Inflammatory macrophage treated with lipopolysaccharide for 1 hour (primary cell): ENCODE results near the gene ESPN.
"Not testable (repeated sequence)": the region's sequence is repeated elsewhere in the genome, so short reads cannot be mapped to it uniquely, and the experiment has no call there.

ENCODE experiments used
- DNase-seq, 2 donors: peaks; one replicate each; pipeline ENCODE4 v3.0.0-alpha.2; 2020 to 2022

ESPN gene

DNA sequence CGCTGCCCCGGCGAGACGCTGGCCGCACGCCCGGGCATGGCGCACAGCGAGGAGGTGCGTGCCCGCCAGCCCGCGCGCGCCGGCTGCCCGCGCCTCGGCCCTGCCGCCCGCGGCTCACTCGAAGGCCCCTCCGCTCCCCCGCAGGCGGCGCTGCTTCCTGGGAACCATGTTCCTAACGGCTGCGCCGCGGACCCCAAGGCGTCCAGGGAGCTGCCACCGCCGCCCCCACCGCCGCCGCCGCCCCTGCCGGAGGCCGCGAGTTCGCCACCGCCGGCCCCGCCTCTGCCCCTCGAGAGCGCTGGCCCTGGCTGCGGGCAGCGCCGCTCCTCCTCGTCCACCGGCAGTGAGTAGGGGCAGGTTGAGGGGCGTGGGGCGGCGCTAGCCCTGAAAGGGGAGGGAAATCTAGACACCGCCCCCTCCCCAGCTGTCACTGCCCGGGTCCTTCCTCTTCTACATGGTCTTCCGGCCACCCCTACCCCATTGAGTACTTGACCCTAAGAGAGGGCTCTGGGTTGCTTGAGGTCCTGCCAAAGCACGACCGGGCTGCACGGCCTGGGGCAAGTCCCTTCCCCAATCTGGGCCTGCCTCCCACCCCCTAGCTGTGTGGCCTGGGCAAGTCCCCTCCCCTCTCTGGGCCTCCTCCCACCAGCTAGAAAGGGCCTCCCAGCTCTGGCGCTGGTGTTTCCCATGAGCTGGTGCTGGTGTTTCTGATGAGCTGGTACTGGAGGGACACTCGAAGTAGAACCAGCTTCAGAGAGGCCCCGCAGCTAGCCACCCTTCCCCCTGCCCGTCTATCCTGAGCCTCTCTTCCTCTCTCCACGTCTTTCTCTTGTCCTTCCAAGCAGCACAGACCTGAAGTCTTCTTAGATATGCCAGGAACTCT, 24.4 kb downstream of the ESPN start:
- DNase-seq, result peak in 1 of 2 donors; percentile 46

DNA sequence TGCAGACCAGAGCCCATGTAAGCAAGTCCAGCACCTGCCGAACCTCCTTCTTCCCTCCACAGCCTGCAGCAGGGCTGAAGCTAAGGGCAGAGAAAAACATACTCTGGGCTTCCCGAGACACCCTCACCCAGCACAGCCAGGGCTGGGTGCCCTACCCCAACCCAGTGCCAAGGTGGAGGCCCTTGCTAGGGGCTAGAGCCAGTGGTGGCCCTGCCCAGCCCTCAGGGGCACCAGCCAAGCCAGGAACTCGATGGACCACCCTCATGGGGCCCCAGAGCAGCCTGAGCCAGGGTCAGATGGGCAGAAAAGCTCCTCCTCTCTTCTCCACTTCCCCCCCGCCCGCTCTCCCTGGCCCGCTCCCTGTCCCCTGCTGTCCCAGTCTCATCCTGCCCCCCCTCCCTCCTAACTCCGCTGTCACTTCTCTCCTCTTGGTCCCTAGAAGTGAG, 25.5 kb downstream of the ESPN start:
- DNase-seq, result no peak

DNA sequence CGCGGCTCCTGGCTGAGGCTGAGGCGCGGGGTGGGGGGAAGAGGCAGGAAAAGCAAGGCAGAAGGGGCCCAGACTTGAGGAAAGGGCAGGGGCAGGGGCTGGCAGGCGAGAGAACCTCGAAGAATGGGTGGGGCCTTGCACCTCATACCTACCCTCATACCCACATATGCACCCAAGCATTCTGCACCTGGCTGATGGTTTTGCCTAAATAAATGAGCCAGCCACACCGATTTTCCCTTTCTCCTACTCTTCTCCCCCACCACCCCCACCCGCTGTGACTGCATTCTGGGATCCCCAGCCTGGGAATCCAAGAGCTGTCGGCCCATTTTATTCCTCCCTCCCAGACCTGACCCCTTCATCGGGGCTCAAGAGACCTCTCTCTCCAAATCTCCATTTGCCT, 25.9 kb downstream of the ESPN start:
- DNase-seq, result not testable (repeated sequence)

GRCh38 chr1:6450943-6451373, 26.4 kb downstream of the ESPN start:
- no peak for DNase-seq

- DNase-seq, result not testable (repeated sequence)
Observed at GRCh38 chr1:6453895-6454855, 29.6 kb downstream of the ESPN start.

DNA sequence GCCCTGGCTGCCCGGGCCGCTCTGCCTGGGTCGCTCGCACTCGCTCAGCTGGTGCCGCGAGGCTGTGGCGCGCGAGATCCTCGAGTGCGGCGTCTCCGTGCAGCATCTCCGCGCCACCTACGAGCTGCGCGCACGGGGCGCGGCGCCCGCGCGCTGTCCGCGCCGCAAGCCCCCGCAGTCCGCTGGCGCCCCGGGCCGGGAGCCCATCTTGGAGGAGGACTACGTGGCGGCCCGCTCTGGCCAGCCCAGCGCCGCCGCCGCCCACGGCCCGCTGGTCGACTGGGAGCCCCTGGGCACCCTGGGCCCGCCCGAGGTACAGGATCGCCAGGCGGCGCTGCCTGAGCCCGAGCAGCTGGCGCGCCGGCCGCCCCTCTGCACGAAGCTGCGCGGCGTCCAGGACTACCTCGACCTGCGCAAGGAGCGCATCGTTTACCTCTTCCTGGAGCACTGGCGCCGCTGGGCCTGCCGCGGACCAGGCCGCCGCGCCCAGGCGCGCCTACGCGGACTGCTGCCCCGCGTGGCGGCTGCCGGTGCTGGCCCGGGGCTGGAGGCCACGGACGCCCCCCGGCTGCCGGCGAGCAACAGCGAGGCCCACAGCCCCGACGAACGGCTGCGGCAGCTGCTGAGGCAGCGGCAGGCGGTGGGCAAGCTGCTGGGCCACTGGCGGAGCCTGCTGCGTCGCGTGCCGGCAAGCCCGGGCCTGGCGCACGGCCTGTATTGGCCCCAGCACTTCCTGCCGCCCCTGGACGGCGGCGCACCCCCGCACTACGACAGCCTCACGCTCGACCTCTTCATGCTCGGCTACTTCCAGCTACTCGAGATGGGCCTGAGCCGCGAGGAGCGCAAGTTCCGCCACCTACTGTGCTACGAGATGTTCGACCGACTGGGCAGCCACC, 30.5 kb downstream of the ESPN start:
- no peak for DNase-seq

DNA sequence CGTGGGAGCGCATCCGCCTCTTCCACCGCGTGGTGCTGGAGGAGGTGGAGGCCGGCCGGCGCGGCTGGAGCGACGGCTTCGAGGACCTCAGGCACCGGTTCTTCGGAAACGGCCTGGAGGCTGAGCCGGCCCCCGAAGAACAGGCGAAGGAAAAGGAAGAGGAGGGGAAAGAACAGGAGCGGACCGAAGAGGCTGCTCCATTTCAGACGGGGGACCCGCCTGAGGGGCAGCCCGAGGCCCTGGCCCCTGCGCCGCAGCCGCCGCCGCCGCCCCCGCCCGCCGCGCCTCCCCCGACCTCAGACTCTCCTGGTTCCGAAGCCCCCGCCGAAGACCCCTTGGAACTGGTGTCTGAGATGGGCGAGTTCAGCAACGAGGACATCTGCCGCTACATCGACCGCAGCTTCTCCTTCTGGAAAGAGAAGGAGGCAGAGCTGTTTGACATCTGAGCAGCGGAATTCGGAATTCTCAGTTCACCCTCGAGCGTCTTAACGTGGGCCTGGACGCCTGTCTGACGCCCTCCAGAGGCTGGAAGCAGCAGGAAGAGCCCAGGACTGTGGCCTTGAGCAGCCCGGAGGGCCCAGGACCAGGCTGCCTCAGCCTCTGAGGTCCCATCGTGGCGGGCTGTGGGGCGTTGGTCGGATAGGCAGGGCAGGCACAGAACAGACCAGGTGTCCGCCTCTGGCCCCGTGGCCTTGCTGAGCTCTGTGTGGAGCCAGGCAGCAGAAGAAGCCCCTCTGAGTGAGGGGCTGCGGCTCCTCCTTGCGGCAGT, 31.4 kb downstream of the ESPN start:
- DNase-seq, result not testable (repeated sequence)

- no peak for DNase-seq
Observed at GRCh38 chr1:6456800-6457466, 32.4 kb downstream of the ESPN start.

- DNase-seq, result no peak
Observed at GRCh38 chr1:6459850-6460265, 35.3 kb downstream of the ESPN start.

DNA sequence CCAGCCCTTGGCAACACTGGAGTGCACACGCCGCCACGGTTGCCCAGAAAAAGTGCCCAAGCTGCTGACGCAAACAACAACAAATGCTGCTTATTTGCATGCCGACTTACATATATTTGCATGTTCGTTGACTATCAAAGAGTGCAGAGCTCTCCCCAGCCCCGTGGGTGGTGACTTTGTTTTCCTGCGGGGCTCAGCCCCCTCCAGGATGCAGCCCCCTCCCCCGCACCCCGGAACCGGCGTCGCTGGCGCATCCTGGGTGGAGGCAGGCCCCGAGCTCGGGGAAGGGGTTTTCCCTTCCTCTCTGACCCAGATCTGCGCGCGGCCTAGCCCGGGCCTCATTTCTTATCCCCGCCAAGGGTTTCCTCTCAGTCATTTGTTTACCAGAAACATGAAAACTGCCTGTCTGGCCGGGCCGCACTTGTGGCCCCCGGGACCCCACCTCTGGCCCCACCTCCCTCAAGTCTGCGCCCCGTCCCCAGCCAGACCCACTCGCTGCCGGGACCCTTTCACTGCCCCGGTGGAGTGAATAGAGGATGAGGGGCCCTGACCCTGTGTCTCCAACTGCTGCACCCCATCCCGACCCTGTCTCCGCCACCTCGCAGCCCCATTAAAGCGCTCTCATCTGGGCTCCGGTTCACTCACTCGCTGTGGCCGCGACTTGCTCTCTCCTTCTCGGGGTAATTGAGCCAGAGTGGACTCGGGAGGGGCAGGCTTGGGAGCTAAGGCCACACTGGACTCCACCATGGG, 35.9 kb downstream of the ESPN start:
- peak; percentile 19 to 51 for DNase-seq

GRCh38 chr1:6461051-6461530, 36.5 kb downstream of the ESPN start:
- no peak for DNase-seq

DNA sequence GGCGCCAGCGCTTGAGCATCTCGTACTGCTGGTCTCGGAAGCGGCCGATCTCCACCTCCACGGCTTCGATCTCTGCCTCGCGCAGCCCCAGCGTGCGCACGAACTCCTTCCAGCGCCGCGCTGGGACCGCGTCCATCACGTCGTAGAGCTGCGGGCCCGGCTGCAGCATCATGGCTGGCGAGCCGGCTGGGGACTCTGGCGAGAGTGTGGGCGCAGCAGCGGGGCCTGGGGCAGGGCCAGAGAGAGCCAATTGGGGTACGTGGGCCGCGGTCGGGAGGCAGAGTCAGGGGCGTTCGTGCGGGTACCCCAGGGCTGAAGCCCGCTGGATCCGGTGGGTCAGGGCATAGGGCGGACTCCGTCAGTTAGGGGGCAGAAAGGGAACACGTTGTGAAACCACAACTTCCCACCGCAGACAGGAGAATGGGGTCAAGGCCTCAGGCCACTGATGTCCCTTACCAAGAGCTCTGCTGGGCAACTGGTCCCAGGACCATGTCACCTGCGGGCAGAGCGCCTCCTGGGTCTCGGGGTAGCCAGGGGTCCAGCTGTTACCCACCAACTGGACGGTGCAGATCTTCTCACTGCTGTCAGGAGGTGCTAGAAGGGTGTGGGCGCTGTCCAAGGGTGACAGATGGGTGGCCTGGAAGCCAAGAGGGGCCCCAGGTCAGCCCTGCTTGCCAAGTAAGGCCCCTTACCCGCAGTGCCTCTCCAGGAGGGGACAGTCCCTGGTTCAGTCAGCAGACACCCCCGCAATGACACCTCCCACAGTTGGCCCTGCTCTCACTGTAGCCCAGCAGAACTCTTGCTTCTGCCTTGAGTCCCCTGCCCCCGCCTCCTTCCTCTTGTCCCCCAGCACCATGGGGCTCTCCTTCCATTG, 37.2 kb downstream of the ESPN start:
- DNase-seq, result no peak

DNA sequence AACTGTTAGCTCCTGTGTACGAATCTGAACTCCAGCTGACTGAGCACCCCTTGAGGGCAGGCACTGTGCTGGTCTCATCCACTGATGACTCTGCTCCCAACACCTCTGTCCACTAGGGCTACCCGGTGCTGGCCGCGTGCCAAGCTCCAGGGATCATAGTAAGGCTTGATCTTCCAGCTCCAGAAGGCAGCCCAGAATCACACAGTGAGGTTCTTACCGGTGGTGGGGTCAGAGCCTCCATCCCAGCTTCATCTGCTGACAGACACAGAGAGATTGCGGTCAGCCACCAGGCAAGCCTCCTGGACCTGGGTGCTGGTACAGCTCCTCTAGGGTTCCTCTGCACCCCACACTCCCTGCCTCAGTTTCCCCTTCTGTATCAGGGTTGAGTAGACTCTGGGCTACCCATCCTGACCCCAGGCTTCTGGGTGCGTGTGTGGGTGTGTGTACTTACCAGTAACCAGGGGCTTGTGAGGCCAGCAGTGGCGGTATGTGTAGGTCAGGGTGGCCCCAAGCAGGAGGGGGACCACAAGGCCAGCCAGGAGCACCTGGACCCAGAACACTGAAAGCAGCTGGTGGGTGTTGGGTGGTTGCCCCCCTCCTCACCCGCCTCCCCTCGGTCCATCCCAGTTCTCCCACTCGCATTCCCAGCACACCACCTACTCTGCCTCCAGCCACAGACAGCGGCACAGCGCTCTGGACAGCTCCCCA, 38.0 kb downstream of the ESPN start:
- DNase-seq, result no peak

DNA sequence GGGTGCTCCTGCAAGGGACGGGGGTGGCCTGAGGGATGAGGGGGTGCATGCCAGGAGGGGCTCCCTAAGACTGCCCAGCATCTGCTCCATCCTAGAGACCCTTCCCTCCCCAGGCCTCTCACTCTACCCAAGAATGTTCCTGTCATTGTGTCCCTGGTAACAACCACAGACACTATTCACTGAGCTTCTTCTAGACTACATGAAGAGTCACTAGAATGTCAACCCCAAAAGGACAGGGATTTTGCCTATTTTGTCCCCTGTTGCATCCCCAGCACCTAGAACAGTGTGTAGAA, 38.5 kb downstream of the ESPN start:
- no peak for DNase-seq

DNA sequence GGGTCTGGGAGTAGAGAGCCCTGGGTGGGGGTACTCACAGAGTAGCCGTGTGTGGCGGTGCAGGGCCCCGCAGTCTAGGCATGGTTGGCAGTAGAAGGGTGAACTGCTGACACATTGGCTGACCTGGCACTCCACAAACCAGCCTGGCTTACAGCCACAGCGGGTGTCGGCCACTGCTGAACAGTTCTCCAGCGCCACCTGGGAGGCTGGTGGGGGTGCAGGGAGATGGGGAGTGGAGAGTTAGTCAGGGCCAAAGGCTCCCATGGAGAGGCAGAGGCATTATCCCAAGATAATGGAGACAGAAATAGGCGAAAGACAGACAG, 39.9 kb downstream of the ESPN start:
- DNase-seq, result no peak

GRCh38 chr1:6464915-6465314, 40.3 kb downstream of the ESPN start:
- DNase-seq, result no peak

DNA sequence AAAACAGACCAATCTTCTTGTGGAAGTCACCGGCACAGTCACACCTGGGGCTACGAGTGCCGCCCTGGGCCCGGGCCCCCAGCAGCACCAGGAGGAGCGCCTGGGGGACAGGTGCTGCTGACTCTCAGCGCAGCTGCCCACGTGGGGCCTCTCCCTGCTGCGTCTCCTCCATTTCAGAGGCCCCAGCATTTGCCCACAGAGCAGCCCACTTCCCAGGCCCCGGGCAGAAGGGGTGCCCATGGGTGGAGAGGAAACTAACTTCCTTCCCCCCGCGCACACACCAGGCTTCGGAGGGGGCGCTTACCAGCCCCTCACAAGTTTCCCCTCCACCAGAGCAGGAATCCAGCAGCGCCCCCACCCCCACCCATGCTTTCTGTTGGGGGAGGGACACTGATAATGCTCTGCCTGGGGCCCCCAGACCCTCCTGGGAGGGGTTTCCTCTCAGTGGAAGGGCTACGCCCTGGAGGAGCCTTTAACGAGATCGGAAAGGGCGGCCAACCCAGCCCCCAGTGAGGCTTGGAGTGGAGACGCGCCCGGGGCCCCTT, 41.0 kb downstream of the ESPN start:
- no peak for DNase-seq

DNA sequence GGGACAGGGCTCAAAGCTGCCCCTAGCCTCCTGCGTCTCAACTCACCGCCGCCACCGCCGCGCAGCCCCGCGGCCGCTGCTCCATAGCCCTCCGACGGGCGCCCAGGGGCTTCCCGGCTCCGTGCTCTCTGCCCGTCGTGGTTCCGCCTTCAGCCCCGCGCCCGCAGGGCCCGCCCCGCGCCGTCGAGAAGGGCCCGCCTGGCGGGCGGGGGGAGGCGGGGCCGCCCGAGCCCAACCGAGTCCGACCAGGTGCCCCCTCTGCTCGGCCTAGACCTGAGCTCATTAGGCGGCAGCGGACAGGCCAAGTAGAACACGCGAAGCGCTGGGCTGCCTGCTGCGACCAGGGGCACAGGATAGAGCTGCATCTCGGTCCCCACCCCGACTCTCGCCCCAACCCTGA, 41.4 kb downstream of the ESPN start, which contains the start of gene TNFRSF25:
TNFRSF25 (minus strand) TSS at position 151 of the 400 bp plus-strand sequence; CDS start at position 85, 66 bp downstream.
- DNase-seq, result no peak
